HCT116 (cell line): ENCODE results near the gene NPR1. TPM values are rescaled to one million over a fixed set of nuclear protein-coding genes. Genes with fewer than 3 reads are reported as not detected.

ENCODE experiments used
- ATAC-seq: fragments of 200-7000 bp; cut with Tn5 transposase; 2 replicates; pipeline ENCODE4 v1.9.1; 2020; ENCODE audit warnings: mild to moderate bottlenecking, moderate library complexity
- Bru-seq: library from RNA; stranded (reverse); fragments of 400-500 nt; gene quantifications from one replicate; lab custom pipeline; 2021; lab: Mats Ljungman, UMichigan
- BruChase-seq, 2 experiments: library from RNA; stranded (reverse); fragments of 400-500 nt; gene quantifications; one replicate each; lab custom pipeline; 2021; lab: Mats Ljungman, UMichigan
- BruUV-seq: library from RNA; stranded (reverse); fragments of 400-500 nt; replicated peaks from 2 replicates; lab custom pipeline; 2021; lab: Mats Ljungman, UMichigan
- CTCF ChIA-PET: fragments of 300-600 bp; sonication (Branson Sonifier 250); formaldehyde crosslinking; loops from one replicate; lab custom pipeline; 2021; ENCODE audit warnings: antibody characterized with exemption; lab: Charles Lee
- POLR2A ChIA-PET: fragments of 300-600, 350-600 bp; sonication (Branson Sonifier 250); formaldehyde crosslinking; loops from one replicate; lab custom pipeline; 2021; ENCODE audit warnings: antibody characterized with exemption; lab: Charles Lee
- RAD21 ChIA-PET, 2 experiments: fragments of 300-600 bp; sonication (Branson Sonifier 250); formaldehyde crosslinking; loops; one replicate each; lab custom pipeline; 2023; ENCODE audit warnings: low total read pairs in 2 of 2; ENCODE audit not compliant: uncharacterized antibody in 2 of 2, unreplicated experiment in 2 of 2, low non-redundant PET in 1 of 2; lab: Charles Lee
- DNase-seq: peaks from one replicate; pipeline ENCODE4 v3.0.0-alpha.2; 2010; ENCODE audit warnings: low read depth, low spot score
- H2AFZ ChIP-seq: fragments of 200-600 bp; shearing (Covaris generic), sonication (generic); 2 replicates; pipeline ENCODE4 v1.6.1; 2017; ENCODE audit warnings: low read depth, mixed run types, mixed read lengths, antibody characterized with exemption, low read length; ENCODE audit not compliant: poor library complexity, severe bottlenecking
- H3K27ac ChIP-seq: 2 replicates; pipeline ENCODE4 v1.5.1; 2012; ENCODE audit warnings: low read depth, low read length
- H3K27me3 ChIP-seq: fragments of 200-600 bp; sonication (generic); 2 replicates; pipeline ENCODE4 v1.6.1; 2016; ENCODE audit warnings: mixed run types, low read length, mixed read lengths; ENCODE audit not compliant: insufficient read depth
- H3K36me3 ChIP-seq, 2 experiments: fragments of 200-500 bp in 1 of 2; fragments of 200-600 bp in 1 of 2; sonication (Bioruptor generic) in 1 of 2; sonication (generic) in 1 of 2; 2 replicates each; pipeline versions ENCODE4 v1.5.1 to v1.6.1; 2014 to 2016; ENCODE audit warnings: low read length in 2 of 2, inconsistent platforms in 1 of 2, mixed read lengths in 1 of 2, mixed run types in 1 of 2; ENCODE audit not compliant: insufficient read depth in 2 of 2, control insufficient read depth in 1 of 2
- H3K4me1 ChIP-seq, 2 experiments: fragments of 200-600 bp in 1 of 2; sonication (generic) in 1 of 2; 2 replicates each; pipeline versions ENCODE4 v1.5.1 to v1.6.1; 2012 to 2017; ENCODE audit warnings: low read length in 2 of 2, inconsistent platforms in 1 of 2, mild to moderate bottlenecking in 1 of 2, mixed read lengths in 1 of 2, mixed run types in 1 of 2, moderate library complexity in 1 of 2; ENCODE audit not compliant: insufficient read depth in 2 of 2, control insufficient read depth in 1 of 2
- H3K4me2 ChIP-seq: fragments of 200-600 bp; sonication (generic); 2 replicates; pipeline ENCODE4 v1.6.1; 2017; ENCODE audit warnings: mixed run types, low read length, mixed read lengths
- H3K4me3 ChIP-seq, 2 experiments: fragments of 200-600 bp in 1 of 2; sonication (generic) in 1 of 2; replicated peaks in 1 of 2; 2 replicates each; pipeline ENCODE4 v1.5.1; 2011 to 2016; ENCODE audit warnings: low read length in 2 of 2, control low read depth in 1 of 2, low read depth in 1 of 2, mild to moderate bottlenecking in 1 of 2, mixed read lengths in 1 of 2, mixed run types in 1 of 2
- H3K79me2 ChIP-seq: fragments of 200-600 bp; sonication (generic); 2 replicates; pipeline ENCODE4 v1.6.1; 2017; ENCODE audit warnings: mild to moderate bottlenecking, mixed run types, low read length, moderate library complexity, mixed read lengths; ENCODE audit not compliant: insufficient read depth
- H3K9ac ChIP-seq: fragments of 200-600 bp; sonication (generic); 2 replicates; pipeline ENCODE4 v1.6.1; 2016; ENCODE audit warnings: low read length, mixed read lengths
- H3K9me2 ChIP-seq: fragments of 200-600 bp; sonication (generic), shearing (Covaris generic); 2 replicates; pipeline ENCODE4 v1.6.1; 2017; ENCODE audit warnings: mixed run types, mild to moderate bottlenecking, moderate library complexity; ENCODE audit not compliant: insufficient read depth
- H3K9me3 ChIP-seq, 2 experiments: fragments of 200-500 bp in 1 of 2; fragments of 200-600 bp in 1 of 2; sonication (Bioruptor generic) in 1 of 2; sonication (generic) in 1 of 2; 2 replicates each; pipeline ENCODE4 v1.6.1; 2014 to 2017; ENCODE audit warnings: low read length in 2 of 2, mixed read lengths in 2 of 2, inconsistent platforms in 1 of 2, low read depth in 1 of 2, mild to moderate bottlenecking in 1 of 2, mixed run types in 1 of 2, moderate library complexity in 1 of 2; ENCODE audit not compliant: control insufficient read depth in 1 of 2, insufficient read depth in 1 of 2
- H4K20me1 ChIP-seq: fragments of 200-600 bp; sonication (generic), shearing (Covaris generic); 2 replicates; pipeline ENCODE4 v1.6.1; 2017; ENCODE audit warnings: mixed run types, mild to moderate bottlenecking, moderate library complexity; ENCODE audit not compliant: insufficient read depth
- CBX3 ChIP-seq: IDR thresholded peaks from 2 replicates; pipeline ENCODE4 v1.6.1; 2012; ENCODE audit warnings: low read depth
- CEBPB ChIP-seq: IDR thresholded peaks from 2 replicates; pipeline ENCODE4 v1.6.1; 2012; ENCODE audit warnings: low read depth
- CTCF ChIP-seq, 3 experiments: fragments of 200-600 bp in 1 of 3; sonication (generic) in 1 of 3; IDR thresholded peaks in 2 of 3; conservative IDR thresholded peaks in 1 of 3; 2 replicates each; pipeline ENCODE4 v1.5.1; 2012 to 2017; ENCODE audit warnings: low read depth in 2 of 3, low read length in 2 of 3, antibody characterized with exemption in 1 of 3, borderline replicate concordance in 1 of 3, control low read depth in 1 of 3, mild to moderate bottlenecking in 1 of 3, mixed read lengths in 1 of 3, mixed run types in 1 of 3, moderate library complexity in 1 of 3; ENCODE audit not compliant: insufficient read depth in 1 of 3
- ELF1 ChIP-seq: IDR thresholded peaks from 2 replicates; pipeline ENCODE4 v1.6.1; 2012; ENCODE audit warnings: low read depth, borderline replicate concordance
- EZH2 ChIP-seq: fragments of 200-600 bp; sonication (generic); IDR thresholded peaks from 2 replicates; pipeline ENCODE4 v1.6.1; 2017; ENCODE audit warnings: antibody characterized with exemption, mixed run types
- EZH2phosphoT487 ChIP-seq: fragments of 200-600 bp; IDR thresholded peaks from 2 replicates; pipeline ENCODE4 v1.6.1; 2018; ENCODE audit warnings: antibody characterized with exemption, borderline replicate concordance
- FOSL1 ChIP-seq: IDR thresholded peaks from 2 replicates; pipeline ENCODE4 v1.6.1; 2012; ENCODE audit warnings: low read depth
- JUND ChIP-seq: IDR thresholded peaks from 2 replicates; pipeline ENCODE4 v1.6.1; 2012
- POLR2A ChIP-seq: IDR thresholded peaks from 2 replicates; pipeline ENCODE4 v1.7.0; 2011; ENCODE audit warnings: borderline replicate concordance; ENCODE audit not compliant: insufficient read depth, insufficient read length; ENCODE audit errors: extremely low read depth
- POLR2AphosphoS5 ChIP-seq: IDR thresholded peaks from 2 replicates; pipeline ENCODE4 v1.6.1; 2011; ENCODE audit warnings: mild to moderate bottlenecking, low read depth, low read length, moderate library complexity
- RAD21 ChIP-seq: IDR thresholded peaks from 2 replicates; pipeline ENCODE4 v1.6.1; 2012; ENCODE audit warnings: low read depth, mild to moderate bottlenecking
- REST ChIP-seq: IDR thresholded peaks from 2 replicates; pipeline ENCODE4 v1.6.1; 2012; ENCODE audit warnings: low read depth
- TCF7L2 ChIP-seq: IDR thresholded peaks from 2 replicates; pipeline ENCODE4 v1.7.0; 2011; ENCODE audit warnings: borderline replicate concordance, inconsistent platforms; ENCODE audit not compliant: insufficient read depth, insufficient read length; ENCODE audit errors: extremely low read depth
- ZFX ChIP-seq: fragments of 450-650 bp; IDR thresholded peaks from 2 replicates; pipeline ENCODE4 v1.6.1; 2017
- intact Hi-C: fragments of 100-400 bp; cut with micrococcal nuclease; formaldehyde crosslinking; loops from 2 replicates; pipeline ENCODE4 v1.10.0; 2022
- long read RNA-seq: library from polyadenylated mRNA; unstranded; transcript quantifications from one replicate; pipeline ENCODE4 v2.0.0, GENCODE V29; 2021; ENCODE audit not compliant: unreplicated experiment
- polyA plus RNA-seq: library from polyadenylated mRNA; unstranded; fragments of >200 nt; gene quantifications from 2 replicates; pipeline ENCODE4 v1.2.1, GENCODE V29; 2012; ENCODE audit warnings: missing spikeins
- total RNA-seq: library from RNA; stranded (reverse); gene quantifications from one replicate; pipeline ENCODE4 v1.2.1, GENCODE V29; 2021; ENCODE audit not compliant: unreplicated experiment

NPR1 gene
- total RNA-seq (0.07 TPM), Bru-seq, nascent RNA (percentile 7 among the genes with signal in this experiment), BruChase-seq, experiment 1, labeled RNA remaining after a 6-hour chase (percentile 13 among the genes with signal in this experiment), BruChase-seq, experiment 2, labeled RNA remaining after a 2-hour chase (percentile 13 among the genes with signal in this experiment)
- 0.01 TPM in 1 of 2 replicates, not detected in the other for polyA plus RNA-seq
- long read RNA-seq, result 0 reads

- H3K9me3 ChIP-seq, result no peaks in the 10 kb centered on the region
- intact Hi-C loops, result loop anchor here (10.0 kb wide), 1 partner anchor 96 kb away; the partner anchor contains the start of gene SLC27A3
- H4K20me1 ChIP-seq, result no peaks in the 10 kb centered on the region
- TF ChIP-seq CTCF (IDR thresholded peaks at IDR 0.05 in 2 of 3, conservative IDR thresholded peaks at IDR 0.05 in 1 of 3; ENCODE audit: borderline replicate concordance in 1 of 3, insufficient read depth in 1 of 3, low read depth in 2 of 3, low read length in 2 of 3), result no peak
- no peak for TF ChIP-seq JUND
- TF ChIP-seq EZH2phosphoT487, result no peak
- TF ChIP-seq FOSL1, result no peak
- TF ChIP-seq POLR2A, result no peak
- no peak for TF ChIP-seq REST
- TF ChIP-seq CBX3, result no peak
- no peak for TF ChIP-seq ZFX
- TF ChIP-seq EZH2, result no peak
- no peak for TF ChIP-seq RAD21
- no peak for TF ChIP-seq TCF7L2
- no peak for TF ChIP-seq ELF1
- no peak for TF ChIP-seq POLR2AphosphoS5
- no peak for TF ChIP-seq CEBPB
- ATAC-seq (no peak), DNase-seq (no peak)
- ChIA-PET RAD21 (no interaction called here), CTCF (no interaction called here), POLR2A (no interaction called here)
- no peak within 1 kb of the TSS for H3K9ac ChIP-seq
- H3K27me3 ChIP-seq, result no peaks in the 10 kb centered on the region
- no peaks in the 10 kb centered on the region for H3K79me2 ChIP-seq
- H3K4me1 ChIP-seq, result peaks cover 0 to 4% of the 10 kb centered on the region in 2 experiments; a peak in 2 of 4 replicates
- H3K36me3 ChIP-seq, result no peaks in the 10 kb centered on the region
- H3K9me2 ChIP-seq, result no peaks in the 10 kb centered on the region
- peak within 1 kb of the TSS; percentile 92 for H2AFZ ChIP-seq
- H3K4me2 ChIP-seq, result peak within 1 kb of the TSS; percentile 46
- no peak within 1 kb of the TSS for H3K27ac ChIP-seq
- BruUV-seq, result no TSS peak
- no peak within 1 kb of the TSS for H3K4me3 ChIP-seq
Measured at GRCh38 chr1:153678519-153679336, at the start of gene NPR1. Gene NPR1 (plus strand): TSS chr1:153678688. CDS start chr1:153679109, 421 bp downstream.
